HepG2 (cell line): ENCODE measurements around the gene PDPR. TPM values are rescaled to one million over a fixed set of nuclear protein-coding genes. Genes with fewer than 3 reads are reported as not detected.

Source experiments
- ATAC-seq: fragments of 200-7000 bp; cut with Tn5 transposase; 3 replicates; pipeline ENCODE4 v1.9.1; 2020; ENCODE audit warnings: mild to moderate bottlenecking, moderate library complexity
- BruUV-seq: library from RNA; stranded (reverse); fragments of 400-500 nt; replicated peaks from 2 replicates; lab custom pipeline; 2021; lab: Mats Ljungman, UMichigan
- CTCF ChIA-PET: fragments of 300-600 bp; formaldehyde crosslinking; extraction: SDS; loops from one replicate; lab custom pipeline; 2021; ENCODE audit warnings: low total read pairs, inconsistent platforms, low intra/inter-chr PET ratio; lab: Yijun Ruan, JAX
- POLR2A ChIA-PET: fragments of 350-600 bp; sonication (Branson Sonifier 250); formaldehyde crosslinking; loops from one replicate; lab custom pipeline; 2020; ENCODE audit warnings: antibody characterized with exemption, inconsistent platforms; lab: Yijun Ruan, JAX
- DNase-seq: peaks from one replicate; pipeline ENCODE4 v3.0.0-alpha.2; 2015; ENCODE audit warnings: low spot score
- FAIRE-seq: peaks from 3 replicates; lab custom pipeline; 2011; peaks lifted over from hg19 to GRCh38; lab: Jason Lieb, UNC
- H2AFZ ChIP-seq: one replicate; pipeline ENCODE4 v1.6.1; 2011; ENCODE audit warnings: low read length, inconsistent platforms
- H3K27ac ChIP-seq: fragments of 300-600 bp; 3 replicates; pipeline ENCODE4 v1.8.0; 2011; ENCODE audit warnings: mixed run types, mild to moderate bottlenecking, mixed read lengths, low read length, inconsistent platforms; ENCODE audit not compliant: insufficient read depth; ENCODE audit errors: extremely low read length
- H3K27me3 ChIP-seq, 2 experiments: fragments of 200-600 bp in 1 of 2; 2 replicates in 1 of 2; 3 replicates in 1 of 2; pipeline versions ENCODE4 v1.6.0 to v1.8.0; 2011; ENCODE audit warnings: low read length in 2 of 2, mild to moderate bottlenecking in 2 of 2, moderate library complexity in 2 of 2, inconsistent platforms in 1 of 2; ENCODE audit not compliant: insufficient read depth in 2 of 2, control insufficient read depth in 1 of 2
- H3K36me3 ChIP-seq, 2 experiments: fragments of 200-600 bp in 1 of 2; replicated peaks in 1 of 2; 2 replicates in 1 of 2; 3 replicates in 1 of 2; pipeline versions ENCODE4 v1.5.1 to v1.8.0; 2011; ENCODE audit warnings: low read length in 2 of 2, inconsistent platforms in 1 of 2; ENCODE audit not compliant: insufficient read depth in 2 of 2, control insufficient read depth in 1 of 2
- H3K4me1 ChIP-seq: 2 replicates; pipeline ENCODE4 v1.5.1; 2012; ENCODE audit warnings: low read length, inconsistent platforms; ENCODE audit not compliant: insufficient read depth
- H3K4me2 ChIP-seq: 2 replicates; pipeline ENCODE4 v1.6.0; 2011; ENCODE audit warnings: low read depth, low read length, inconsistent platforms
- H3K4me3 ChIP-seq, 3 experiments: fragments of 200-600 bp in 1 of 3; sonication (generic), shearing (Covaris generic) in 1 of 3; replicated peaks in 1 of 3; 2 replicates each; pipeline ENCODE4 v1.5.1; 2011 to 2016; ENCODE audit warnings: low read length in 3 of 3, inconsistent platforms in 2 of 3, low read depth in 2 of 3, mild to moderate bottlenecking in 2 of 3, control low read depth in 1 of 3, mixed read lengths in 1 of 3; ENCODE audit not compliant: insufficient read depth in 1 of 3
- H3K79me2 ChIP-seq: one replicate; pipeline ENCODE4 v1.6.1; 2011; ENCODE audit warnings: low read length, inconsistent platforms; ENCODE audit not compliant: insufficient read depth
- H3K9ac ChIP-seq: 2 replicates; pipeline ENCODE4 v1.6.0; 2011; ENCODE audit warnings: mild to moderate bottlenecking, low read depth, low read length, inconsistent platforms; ENCODE audit not compliant: insufficient read depth
- H3K9me3 ChIP-seq: 2 replicates; pipeline ENCODE4 v1.5.1; 2012; ENCODE audit warnings: mild to moderate bottlenecking, low read length
- H4K20me1 ChIP-seq: 2 replicates; pipeline ENCODE4 v1.6.0; 2011; ENCODE audit warnings: inconsistent platforms, mild to moderate bottlenecking, low read length, moderate library complexity; ENCODE audit not compliant: insufficient read depth
- BORCS8-MEF2B ChIP-seq: sonication (generic); formaldehyde crosslinking; IDR thresholded peaks from 2 replicates; pipeline ENCODE4 v1.8.0; 2022; ENCODE audit warnings: mild to moderate bottlenecking, missing genetic modification reagents
- POGZ ChIP-seq: sonication (generic); formaldehyde crosslinking; IDR thresholded peaks from 2 replicates; pipeline ENCODE4 v1.4.0; 2020; ENCODE audit warnings: mild to moderate bottlenecking, missing genetic modification reagents
- POLR2AphosphoS5 ChIP-seq: IDR thresholded peaks from 2 replicates; pipeline ENCODE4 v1.6.1; 2012; ENCODE audit warnings: low read depth, low read length
- SAFB2 ChIP-seq: sonication (generic); formaldehyde crosslinking; IDR thresholded peaks from 2 replicates; pipeline ENCODE4 v1.5.1; 2020; ENCODE audit warnings: missing genetic modification reagents, low read depth, mild to moderate bottlenecking, borderline replicate concordance
- TBL1XR1 ChIP-seq: fragments of 150-350 bp; IDR thresholded peaks from 2 replicates; pipeline ENCODE4 v1.6.1; 2014; ENCODE audit warnings: borderline replicate concordance, low read length; ENCODE audit not compliant: partially characterized antibody
- ZNF639 ChIP-seq: conservative IDR thresholded peaks from 2 replicates; pipeline ENCODE4 v1.6.1; 2018; ENCODE audit warnings: missing genetic modification reagents
- ZNF770 ChIP-seq: sonication (generic); formaldehyde crosslinking; IDR thresholded peaks from 2 replicates; pipeline ENCODE4 v1.5.0; 2020; ENCODE audit warnings: mild to moderate bottlenecking, missing genetic modification reagents
- WGBS: methylation state at CpG from one replicate; pipeline ENCODE4 v1.1.6; 2017; ENCODE audit warnings: low lambda C conversion rate; 5-methylcytosine and 5-hydroxymethylcytosine counted together
- in situ Hi-C: cut with HindIII; loops from 2 replicates; pipeline ENCODE4 v1.10.0; 2017; ENCODE audit warnings: low pct_unique_long_range_greater_than_20kb; ENCODE audit not compliant: extremely low pct_ligation_motif_present
- intact Hi-C: fragments of 100-400 bp; cut with micrococcal nuclease; formaldehyde crosslinking; loops from one replicate; pipeline ENCODE4 v1.10.0; 2022; ENCODE audit not compliant: unreplicated experiment
- polyA plus RNA-seq, 8 experiments: library from polyadenylated mRNA; depleted of rRNA in 3 of 8; stranded (reverse) in 7 of 8; unstranded in 1 of 8; fragments of >200 nt; fragmentation: Illumina TruSeq in 4 of 8; extraction: Trizol in 4 of 8; gene quantifications; 2 replicates each; pipeline versions ENCODE4 v1.2.1 to v1.2.3, GENCODE V29; 2011 to 2016; ENCODE audit warnings: low read depth in 4 of 8, missing spikeins in 1 of 8, mixed read lengths in 1 of 8; ENCODE audit not compliant: insufficient read depth in 1 of 8
- total RNA-seq, 5 experiments: library from RNA; depleted of rRNA; stranded (reverse); fragments of >200 nt; fragmentation: Illumina TruSeq; extraction: Trizol; gene quantifications; 2 replicates each; pipeline ENCODE4 v1.2.3, GENCODE V29; 2016; ENCODE audit warnings: low read depth in 1 of 5

PDPR gene
- total and polyA plus RNA-seq, 2 of the 13 experiments (the other 11 are each of a cell fraction or from before 2014, with no cell fraction given) = 19.5 to 29.9 TPM

- no peak for TF ChIP-seq ZNF639 (CRISPR knock-in tag)
These were observed 45.5 kb downstream of the PDPR start (continued) for GRCh38 chr16:70159355-70160348.

DNA sequence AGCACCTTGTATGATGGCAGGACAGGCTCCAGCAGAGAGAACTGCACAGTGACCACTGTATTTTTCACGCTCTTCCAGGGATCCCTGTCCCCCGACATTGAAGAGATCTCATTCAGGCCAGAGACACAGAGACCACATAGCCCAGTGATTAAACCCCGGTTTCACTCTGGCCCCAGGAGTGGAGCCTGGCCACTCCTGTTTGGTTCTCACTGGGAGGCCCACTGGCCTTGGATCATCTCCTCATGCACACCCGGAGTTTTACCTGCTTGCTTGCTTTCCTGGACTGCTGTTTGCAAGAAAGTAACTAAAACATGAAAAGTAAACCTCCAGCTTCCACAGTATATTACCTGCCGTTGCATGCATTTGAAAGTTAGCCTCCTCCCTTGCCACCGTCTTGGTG, 46.3 kb downstream of the PDPR start:
- no peak overlapping the region for H3K27ac ChIP-seq
- ATAC-seq (no peak), FAIRE-seq (no peak), DNase-seq (no peak)
- H3K4me3 ChIP-seq = no peak overlapping the region
- POLR2A ChIA-PET = interaction anchor here (2.3 kb wide), 1 partner anchor 8 kb away, joined by 12 read pairs; no protein-coding TSS in a partner anchor
- 96% methylated on average over 6 of the region's 6 CpGs for WGBS
- TF ChIP-seq BORCS8-MEF2B (CRISPR knock-in tag) = 0 out of 2 replicates have a peak, but pooled peaks have one; percentile 35
- no peak for TF ChIP-seq ZNF770 (CRISPR knock-in tag)
- TF ChIP-seq SAFB2 = no peak
- TF ChIP-seq POLR2AphosphoS5 = 0 out of 2 replicates have a peak, but pooled peaks have one; percentile 8
- TF ChIP-seq POGZ (CRISPR knock-in tag) = no peak
- no peak for TF ChIP-seq TBL1XR1
- in situ Hi-C loops (loop anchor here (10.0 kb wide), 1 partner anchor 94 kb away; the partner anchor contains the start of gene EXOSC6), intact Hi-C loops (no loop called here)
- BruUV-seq = no TSS peak
- H3K27me3 ChIP-seq = no peaks in the 10 kb centered on the region
- no peak overlapping the region for H3K4me2 ChIP-seq
- no peaks in the 10 kb centered on the region for H4K20me1 ChIP-seq
- CTCF ChIA-PET = no interaction called here
- peaks cover 72% of the 10 kb centered on the region for H3K4me1 ChIP-seq
- peaks cover 15 to 42% of the 10 kb centered on the region in 2 experiments for H3K36me3 ChIP-seq
- H2AFZ ChIP-seq = no peak overlapping the region
- no peaks in the 10 kb centered on the region for H3K9me3 ChIP-seq
- no peak overlapping the region for H3K9ac ChIP-seq
- H3K79me2 ChIP-seq = no peaks in the 10 kb centered on the region
